Measurements from ENCODE around the gene PDGFB.
A peak's percentile ranks its signal among the peaks of the same experiment; 100 is the strongest.

PDGFB gene

DNA sequence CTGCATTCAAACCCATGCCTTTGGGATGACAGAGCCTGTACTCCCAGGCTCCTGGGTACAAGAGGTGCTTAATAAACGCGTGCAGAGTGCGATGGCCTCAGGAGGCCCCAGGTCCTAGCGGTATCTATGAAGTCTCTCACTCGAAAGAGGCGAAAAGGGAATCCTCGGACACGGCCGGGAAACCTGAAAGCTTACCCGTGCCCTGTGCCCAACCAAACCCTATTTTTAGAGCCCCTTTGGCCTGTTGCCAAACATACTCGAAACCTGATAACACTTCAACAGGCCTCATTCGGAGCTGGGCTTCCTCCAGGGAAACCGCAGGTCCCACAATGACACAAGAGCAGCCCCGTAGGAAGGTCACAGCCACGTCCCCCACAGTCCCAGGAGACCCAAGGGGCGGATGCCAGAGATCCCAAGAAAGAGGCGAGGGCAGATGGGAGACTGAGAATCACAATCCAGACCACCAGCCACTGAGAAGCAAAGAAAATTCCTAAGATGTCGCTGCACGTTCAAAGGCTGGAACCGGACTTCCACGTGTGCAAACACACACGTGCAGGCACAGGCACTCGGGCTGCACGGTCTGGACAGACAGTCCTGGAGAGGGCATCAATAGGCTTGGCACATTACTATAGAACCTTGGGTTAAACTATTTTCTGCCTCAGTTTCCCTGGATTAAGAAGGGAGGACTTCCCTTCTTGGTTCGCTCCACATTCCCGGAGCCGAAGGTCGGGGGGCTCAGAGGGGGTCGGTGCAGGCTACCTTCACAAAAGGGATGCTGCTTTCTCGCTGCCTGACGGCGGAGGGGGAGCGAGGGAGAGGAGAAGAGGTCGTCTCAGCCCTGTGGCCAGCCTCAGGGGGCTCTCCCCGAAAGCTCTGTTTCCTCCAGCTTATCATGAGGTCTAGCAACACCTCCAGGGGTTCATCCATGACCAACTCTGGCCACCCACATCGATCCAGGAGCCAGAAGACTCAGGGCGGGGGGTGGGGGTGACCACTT, 8.2 kb downstream of the PDGFB start:
- TF ChIP-seq, protein P1, sequence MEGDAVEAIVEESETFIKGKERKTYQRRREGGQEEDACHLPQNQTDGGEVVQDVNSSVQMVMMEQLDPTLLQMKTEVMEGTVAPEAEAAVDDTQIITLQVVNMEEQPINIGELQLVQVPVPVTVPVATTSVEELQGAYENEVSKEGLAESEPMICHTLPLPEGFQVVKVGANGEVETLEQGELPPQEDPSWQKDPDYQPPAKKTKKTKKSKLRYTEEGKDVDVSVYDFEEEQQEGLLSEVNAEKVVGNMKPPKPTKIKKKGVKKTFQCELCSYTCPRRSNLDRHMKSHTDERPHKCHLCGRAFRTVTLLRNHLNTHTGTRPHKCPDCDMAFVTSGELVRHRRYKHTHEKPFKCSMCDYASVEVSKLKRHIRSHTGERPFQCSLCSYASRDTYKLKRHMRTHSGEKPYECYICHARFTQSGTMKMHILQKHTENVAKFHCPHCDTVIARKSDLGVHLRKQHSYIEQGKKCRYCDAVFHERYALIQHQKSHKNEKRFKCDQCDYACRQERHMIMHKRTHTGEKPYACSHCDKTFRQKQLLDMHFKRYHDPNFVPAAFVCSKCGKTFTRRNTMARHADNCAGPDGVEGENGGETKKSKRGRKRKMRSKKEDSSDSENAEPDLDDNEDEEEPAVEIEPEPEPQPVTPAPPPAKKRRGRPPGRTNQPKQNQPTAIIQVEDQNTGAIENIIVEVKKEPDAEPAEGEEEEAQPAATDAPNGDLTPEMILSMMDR (IDR thresholded peaks at IDR 0.05; ENCODE audit: insufficient read depth, low read length, poor library complexity, severe bottlenecking) = no peak
- peak; percentile 51 for DNase-seq (ENCODE audit: extremely low read depth, insufficient read length)
- Histone ChIP-seq H3K36me3 (ENCODE audit: control insufficient read depth, insufficient read depth, low read length) (no peaks in the 10 kb centered on the region), H3K4me3 (replicated peaks; ENCODE audit: low read depth, low read length) (no peak overlapping the region), H3K27me3 (replicated peaks; ENCODE audit: control insufficient read depth, insufficient read depth, low read length) (no peaks in the 10 kb centered on the region)

- Histone ChIP-seq H3K4me3 (replicated peaks; ENCODE audit: low read depth, low read length) (no peak overlapping the region), H3K27me3 (replicated peaks; ENCODE audit: control insufficient read depth, insufficient read depth, low read length) (no peaks in the 10 kb centered on the region), H3K36me3 (ENCODE audit: control insufficient read depth, insufficient read depth, low read length) (no peaks in the 10 kb centered on the region)
- no peak for DNase-seq (ENCODE audit: extremely low read depth, insufficient read length)
- TF ChIP-seq, protein P1 (IDR thresholded peaks at IDR 0.05; ENCODE audit: insufficient read depth, low read length, poor library complexity, severe bottlenecking) = no peak
These were observed 9.7 kb downstream of the PDGFB start for GRCh38 chr22:39234867-39235687.

- TF ChIP-seq, protein P1 (IDR thresholded peaks at IDR 0.05; ENCODE audit: insufficient read depth, low read length, poor library complexity, severe bottlenecking) = no peak
- Histone ChIP-seq H3K36me3 (ENCODE audit: control insufficient read depth, insufficient read depth, low read length) (no peaks in the 10 kb centered on the region), H3K4me3 (replicated peaks; ENCODE audit: low read depth, low read length) (no peak overlapping the region), H3K27me3 (replicated peaks; ENCODE audit: control insufficient read depth, insufficient read depth, low read length) (no peaks in the 10 kb centered on the region)
- DNase-seq (ENCODE audit: extremely low read depth, insufficient read length) = no peak
These were observed 10.4 kb downstream of the PDGFB start for GRCh38 chr22:39234472-39234787.

- H3K27me3 ChIP-seq (replicated peaks; ENCODE audit: control insufficient read depth, insufficient read depth, low read length) = no peaks in the 10 kb centered on the region
- TF ChIP-seq, protein P1 (IDR thresholded peaks at IDR 0.05; ENCODE audit: insufficient read depth, low read length, poor library complexity, severe bottlenecking) = no peak
- DNase-seq (ENCODE audit: extremely low read depth, insufficient read length) = no peak
These were observed 10.9 kb downstream of the PDGFB start for GRCh38 chr22:39233710-39234471.

DNA sequence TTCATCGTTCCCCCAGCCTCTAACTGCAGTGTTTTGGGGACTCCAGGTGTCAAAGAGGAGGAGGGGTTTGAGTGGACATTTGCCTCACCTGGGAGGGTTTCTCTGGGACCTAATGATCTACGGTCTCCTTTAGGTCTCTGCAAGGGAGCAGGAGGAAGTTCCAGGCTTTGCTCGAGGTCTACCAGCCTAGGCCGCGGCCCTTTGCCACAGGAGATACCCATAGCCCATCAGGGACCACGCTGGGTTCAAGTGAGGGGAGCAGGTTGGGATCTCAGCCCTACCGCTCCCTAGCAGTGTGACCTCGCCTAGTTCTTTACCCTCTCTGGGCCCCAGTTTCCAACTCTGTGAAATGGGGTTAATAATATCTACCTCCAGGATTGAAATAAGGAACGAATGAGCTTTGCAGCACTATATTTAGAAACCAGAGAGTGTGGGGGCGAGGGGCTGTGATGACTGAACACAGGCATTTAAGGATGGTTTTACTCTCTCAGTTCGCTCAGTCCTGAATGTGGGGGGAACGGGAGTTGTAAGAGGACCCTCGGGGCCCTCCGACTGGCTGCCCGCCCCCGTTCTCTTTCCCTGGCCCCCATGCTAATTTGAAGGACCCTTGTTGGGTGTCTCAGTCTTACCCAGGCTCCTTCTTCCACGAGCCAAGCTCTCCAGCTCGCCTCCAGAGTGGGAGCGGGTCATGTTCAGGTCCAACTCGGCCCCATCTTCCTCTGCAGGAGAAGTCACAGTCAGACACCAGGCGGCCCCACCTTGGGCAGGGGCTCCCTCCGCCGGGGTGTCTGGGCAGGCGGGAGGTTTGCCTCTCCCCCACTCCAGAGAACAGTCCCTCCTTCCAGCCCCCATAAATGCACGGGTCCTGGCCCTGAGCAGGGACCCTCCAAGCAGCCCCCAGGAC, 11.7 kb downstream of the PDGFB start:
- no peak for DNase-seq (ENCODE audit: extremely low read depth, insufficient read length)
- TF ChIP-seq, protein P1 (IDR thresholded peaks at IDR 0.05; ENCODE audit: insufficient read depth, low read length, poor library complexity, severe bottlenecking) = no peak
- Histone ChIP-seq H3K36me3 (ENCODE audit: control insufficient read depth, insufficient read depth, low read length) (no peaks in the 10 kb centered on the region), H3K4me3 (replicated peaks; ENCODE audit: low read depth, low read length) (no peak overlapping the region), H3K27me3 (replicated peaks; ENCODE audit: control insufficient read depth, insufficient read depth, low read length) (no peaks in the 10 kb centered on the region)

More at GRCh38 chr22:39233710-39234471, 10.9 kb downstream of the PDGFB start:
- Histone ChIP-seq H3K4me3 (replicated peaks; ENCODE audit: low read depth, low read length) (no peak overlapping the region), H3K36me3 (ENCODE audit: control insufficient read depth, insufficient read depth, low read length) (no peaks in the 10 kb centered on the region)
